Panc1 (cell line): ENCODE data around the gene NKD1. TPM values are rescaled to one million over a fixed set of nuclear protein-coding genes. Genes with fewer than 3 reads are reported as not detected.

Source experiments
- ATAC-seq: fragments of 200-7000 bp; cut with Tn5 transposase; 2 replicates; pipeline ENCODE4 v1.9.1; 2020; ENCODE audit warnings: mild to moderate bottlenecking, moderate library complexity
- BruUV-seq: library from RNA; stranded (reverse); fragments of 400-500 nt; replicated peaks from 2 replicates; lab custom pipeline; 2021; lab: Mats Ljungman, UMichigan
- CTCF ChIA-PET: fragments of 300-600 bp; sonication (Branson Sonifier 250); formaldehyde crosslinking; loops from one replicate; lab custom pipeline; 2022; ENCODE audit warnings: antibody characterized with exemption; lab: Charles Lee
- POLR2A ChIA-PET: fragments of 300-600 bp; sonication (Branson Sonifier 250); formaldehyde crosslinking; loops from one replicate; lab custom pipeline; 2022; ENCODE audit warnings: antibody characterized with exemption; lab: Charles Lee
- DNase-seq: peaks from one replicate; pipeline ENCODE4 v3.0.0-alpha.2; 2010; ENCODE audit warnings: low read depth, low spot score
- H3K27ac ChIP-seq: 2 replicates; pipeline ENCODE4 v1.5.1; 2011; ENCODE audit warnings: mild to moderate bottlenecking, low read length, inconsistent platforms
- H3K27me3 ChIP-seq: fragments of 200-500 bp; sonication (Bioruptor generic); 2 replicates; pipeline ENCODE4 v1.6.0; 2014; ENCODE audit warnings: low read length, inconsistent platforms; ENCODE audit not compliant: control insufficient read depth, insufficient read depth
- H3K36me3 ChIP-seq: fragments of 200-500 bp; sonication (Bioruptor generic); 2 replicates; pipeline ENCODE4 v1.5.1; 2014; ENCODE audit warnings: inconsistent platforms, mild to moderate bottlenecking, low read length, moderate library complexity; ENCODE audit not compliant: control insufficient read depth, insufficient read depth
- H3K4me1 ChIP-seq: 2 replicates; pipeline ENCODE4 v1.5.1; 2011; ENCODE audit warnings: inconsistent platforms, mild to moderate bottlenecking, low read length, moderate library complexity; ENCODE audit not compliant: control insufficient read depth, insufficient read depth
- H3K4me3 ChIP-seq, 2 experiments: 2 replicates each; pipeline ENCODE4 v1.5.1; 2011 to 2012; ENCODE audit warnings: low read depth in 2 of 2, low read length in 2 of 2, mild to moderate bottlenecking in 2 of 2, inconsistent platforms in 1 of 2, moderate library complexity in 1 of 2
- H3K9me3 ChIP-seq: fragments of 200-500 bp; sonication (Bioruptor generic); 2 replicates; pipeline ENCODE4 v1.5.1; 2014; ENCODE audit warnings: low read depth, mild to moderate bottlenecking, inconsistent platforms, low read length, moderate library complexity; ENCODE audit not compliant: control insufficient read depth, insufficient read depth
- CTCF ChIP-seq: fragments of 450-650 bp; IDR thresholded peaks from 2 replicates; pipeline ENCODE4 v1.5.1; 2017; ENCODE audit warnings: mild to moderate bottlenecking
- POLR2AphosphoS5 ChIP-seq: IDR thresholded peaks from 2 replicates; pipeline ENCODE4 v1.6.1; 2012; ENCODE audit warnings: mild to moderate bottlenecking, low read depth, low read length, moderate library complexity
- REST ChIP-seq, 2 experiments: IDR thresholded peaks; 2 replicates each; pipeline ENCODE4 v1.6.1; 2011 to 2012; ENCODE audit warnings: low read depth in 2 of 2, control low read depth in 1 of 2, low read length in 1 of 2, mild to moderate bottlenecking in 1 of 2, moderate library complexity in 1 of 2; ENCODE audit not compliant: insufficient read depth in 1 of 2
- SIN3A ChIP-seq: IDR thresholded peaks from 2 replicates; pipeline ENCODE4 v1.6.1; 2012; ENCODE audit warnings: low read depth, mild to moderate bottlenecking, low read length, moderate library complexity, borderline replicate concordance; ENCODE audit not compliant: insufficient read depth
- TCF7L2 ChIP-seq: IDR thresholded peaks from 2 replicates; pipeline ENCODE4 v1.6.1; 2011; ENCODE audit warnings: mild to moderate bottlenecking, low read depth, low read length, inconsistent platforms
- in situ Hi-C: cut with HindIII; loops from 2 replicates; pipeline ENCODE4 v1.10.0; 2016; ENCODE audit warnings: low sequenced_read_pairs, low pct_unique_long_range_greater_than_20kb
- intact Hi-C: fragments of 100-400 bp; cut with micrococcal nuclease; formaldehyde crosslinking; loops from one replicate; pipeline ENCODE4 v1.10.0; 2022; ENCODE audit not compliant: unreplicated experiment
- total RNA-seq: library from RNA; stranded (reverse); gene quantifications from one replicate; pipeline ENCODE4 v1.2.1, GENCODE V29; 2021; ENCODE audit not compliant: unreplicated experiment

Gene NKD1
- total RNA-seq, 1 experiment from 2014 or later, result 0.18 TPM

- intact Hi-C loops, result no loop called here
- no peak for ATAC-seq
- POLR2A ChIA-PET, result no interaction called here
Measured at GRCh38 chr16:50594308-50595260, 46.4 kb downstream of the NKD1 start.

GRCh38 chr16:50595859-50596258 lies 47.7 kb downstream of the NKD1 start:
- no peak overlapping the region for H3K27ac ChIP-seq
- no peak for ATAC-seq
- H3K4me1 ChIP-seq, result no peaks in the 10 kb centered on the region
- CTCF ChIA-PET, result no interaction called here
- no peaks in the 10 kb centered on the region for H3K27me3 ChIP-seq
- BruUV-seq, result no TSS peak
- in situ Hi-C loops, result no loop called here
- DNase-seq, result no peak
- H3K4me3 ChIP-seq, result no peak overlapping the region
- no peaks in the 10 kb centered on the region for H3K9me3 ChIP-seq
- intact Hi-C loops, result no loop called here
- no peaks in the 10 kb centered on the region for H3K36me3 ChIP-seq
- POLR2A ChIA-PET, result no interaction called here
- no peak for TF ChIP-seq SIN3A
- no peak for TF ChIP-seq POLR2AphosphoS5
- TF ChIP-seq REST (IDR thresholded peaks at IDR 0.05; ENCODE audit: insufficient read depth in 1 of 2, low read depth in 2 of 2, low read length in 1 of 2), result no peak
- TF ChIP-seq TCF7L2, result no peak

More at GRCh38 chr16:50594308-50595260, 46.4 kb downstream of the NKD1 start:
- Histone ChIP-seq H3K27me3 (no peaks in the 10 kb centered on the region), H3K4me1 (no peaks in the 10 kb centered on the region), H3K4me3 (no peak overlapping the region), H3K36me3 (no peaks in the 10 kb centered on the region), H3K27ac (no peak overlapping the region), H3K9me3 (no peaks in the 10 kb centered on the region)
- DNase-seq, result no peak
- TF ChIP-seq CTCF, result no peak
- TF ChIP-seq REST (IDR thresholded peaks at IDR 0.05; ENCODE audit: insufficient read depth in 1 of 2, low read depth in 2 of 2, low read length in 1 of 2), result no peak
- TF ChIP-seq SIN3A, result no peak
- TF ChIP-seq TCF7L2, result no peak
- TF ChIP-seq POLR2AphosphoS5, result no peak
- no TSS peak for BruUV-seq
- CTCF ChIA-PET, result interaction anchor here (0.7 kb wide), 1 partner anchor 220 kb away, joined by 3 read pairs; no protein-coding TSS in a partner anchor
- in situ Hi-C loops, result no loop called here
